Astrocyte (in vitro differentiated cells and primary cell): Measurements from ENCODE around the gene LRRC2. TPM values are rescaled to one million over a fixed set of nuclear protein-coding genes. Genes with fewer than 3 reads are reported as not detected.

Experiments used
- DNase-seq: peaks from one replicate; pipeline ENCODE4 v3.0.0-alpha.2; 2010; ENCODE audit warnings: low read depth
- FAIRE-seq: peaks from 2 replicates; lab custom pipeline; 2011; peaks lifted over from hg19 to GRCh38; lab: Jason Lieb, UNC
- H2AFZ ChIP-seq: 2 replicates; pipeline ENCODE4 v1.6.0; 2012; ENCODE audit warnings: low read depth, low read length, inconsistent platforms
- H3K27ac ChIP-seq: 2 replicates; pipeline ENCODE4 v1.5.1; 2011; ENCODE audit warnings: low read depth, low read length, inconsistent platforms
- H3K27me3 ChIP-seq: 2 replicates; pipeline ENCODE4 v1.6.0; 2011; ENCODE audit warnings: low read length, inconsistent platforms; ENCODE audit not compliant: insufficient read depth
- H3K36me3 ChIP-seq: 2 replicates; pipeline ENCODE4 v1.5.1; 2011; ENCODE audit warnings: low read length, inconsistent platforms; ENCODE audit not compliant: insufficient read depth
- H3K4me1 ChIP-seq: 2 replicates; pipeline ENCODE4 v1.5.1; 2011; ENCODE audit warnings: low read length, inconsistent platforms; ENCODE audit not compliant: insufficient read depth
- H3K4me2 ChIP-seq: 2 replicates; pipeline ENCODE4 v1.6.0; 2012; ENCODE audit warnings: low read length, inconsistent platforms
- H3K4me3 ChIP-seq: 2 replicates; pipeline ENCODE4 v1.5.1; 2011; ENCODE audit warnings: low read depth, mild to moderate bottlenecking, low read length, inconsistent platforms; ENCODE audit not compliant: insufficient read depth
- H3K79me2 ChIP-seq: 2 replicates; pipeline ENCODE4 v1.6.0; 2012; ENCODE audit warnings: mild to moderate bottlenecking, low read length, inconsistent platforms; ENCODE audit not compliant: insufficient read depth
- H3K9ac ChIP-seq: 2 replicates; pipeline ENCODE4 v1.6.0; 2012; ENCODE audit warnings: mild to moderate bottlenecking, low read length, inconsistent platforms
- H3K9me3 ChIP-seq: 2 replicates; pipeline ENCODE4 v1.5.1; 2012; ENCODE audit warnings: low read depth, mild to moderate bottlenecking, low read length, inconsistent platforms; ENCODE audit not compliant: insufficient read depth
- H4K20me1 ChIP-seq: 2 replicates; pipeline ENCODE4 v1.6.0; 2012; ENCODE audit warnings: low read length, inconsistent platforms; ENCODE audit not compliant: insufficient read depth
- H3K27ac Mint-ChIP-seq: one replicate; pipeline ENCODE4 v1.8.0; 2021; ENCODE audit warnings: mild to moderate bottlenecking, mixed read lengths; ENCODE audit not compliant: unreplicated experiment
- H3K27me3 Mint-ChIP-seq: one replicate; pipeline ENCODE4 v1.8.0; 2021; ENCODE audit warnings: low read depth, mixed read lengths; ENCODE audit not compliant: unreplicated experiment
- H3K36me3 Mint-ChIP-seq: one replicate; pipeline ENCODE4 v1.8.0; 2021; ENCODE audit warnings: low read depth, mixed read lengths; ENCODE audit not compliant: unreplicated experiment
- H3K4me1 Mint-ChIP-seq: one replicate; pipeline ENCODE4 v1.8.0; 2021; ENCODE audit warnings: low read depth, mixed read lengths; ENCODE audit not compliant: unreplicated experiment
- H3K4me3 Mint-ChIP-seq: one replicate; pipeline ENCODE4 v1.8.0; 2021; ENCODE audit warnings: mild to moderate bottlenecking, moderate library complexity, mixed read lengths; ENCODE audit not compliant: unreplicated experiment
- H3K9me3 Mint-ChIP-seq: one replicate; pipeline ENCODE4 v1.8.0; 2021; ENCODE audit warnings: mild to moderate bottlenecking, mixed read lengths; ENCODE audit not compliant: unreplicated experiment
- CTCF ChIP-seq: IDR thresholded peaks from 2 replicates; pipeline ENCODE4 v1.5.1; 2011; ENCODE audit warnings: low read depth, mild to moderate bottlenecking, inconsistent platforms, low read length, moderate library complexity; ENCODE audit not compliant: insufficient read depth
- EZH2 ChIP-seq: IDR thresholded peaks from 2 replicates; pipeline ENCODE4 v1.6.1; 2012; ENCODE audit warnings: mild to moderate bottlenecking, low read length, inconsistent platforms; ENCODE audit not compliant: insufficient read depth
- total RNA-seq: library from RNA; stranded (reverse); gene quantifications from 2 replicates; pipeline ENCODE4 v1.2.1, GENCODE V29; 2021

LRRC2 gene
- total RNA-seq, 1 donor from 2014 or later: 0.32 TPM

DNA sequence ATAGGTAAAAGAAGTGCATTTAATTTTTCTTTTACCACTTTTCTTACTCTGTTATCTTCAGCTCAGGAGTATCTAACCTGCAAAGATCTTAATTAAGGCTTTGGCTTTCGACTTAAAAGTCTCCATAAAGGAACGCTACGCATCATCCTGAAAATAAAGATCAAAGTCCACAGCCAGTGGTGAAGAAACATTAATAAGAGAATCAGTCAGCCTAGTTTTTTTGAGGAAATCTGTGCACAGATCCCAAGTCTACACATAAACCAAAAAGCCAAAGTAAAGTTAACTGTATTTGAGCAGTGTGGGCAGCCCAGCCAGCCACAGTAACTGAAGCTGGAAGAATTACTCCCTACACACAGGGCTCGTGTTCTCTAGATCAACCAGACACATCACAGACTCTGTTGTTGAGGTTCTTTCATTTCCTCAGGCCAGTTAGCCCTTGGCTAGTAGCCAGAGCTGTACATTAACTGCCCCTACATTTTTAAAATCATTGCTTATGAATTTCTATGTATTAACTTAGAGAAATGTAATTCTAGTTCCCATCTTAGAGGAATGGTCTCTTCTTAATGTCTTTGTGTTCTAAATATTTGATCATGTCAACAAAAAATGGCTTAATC, 6.9 kb downstream of the LRRC2 start:
- no peaks in the 10 kb centered on the region for H3K36me3 ChIP-seq
- no peaks in the 10 kb centered on the region for H4K20me1 ChIP-seq
- Mint-ChIP-seq H3K36me3 (peaks cover 6% of the 10 kb centered on the region), H3K27ac (peak overlapping the region; percentile 50), H3K4me3 (no peak overlapping the region), H3K4me1 (peaks cover 27% of the 10 kb centered on the region), H3K27me3 (peaks cover 2% of the 10 kb centered on the region), H3K9me3 (peaks cover 11% of the 10 kb centered on the region)
- no peak overlapping the region for H3K4me3 ChIP-seq
- H3K79me2 ChIP-seq: no peaks in the 10 kb centered on the region
- H2AFZ ChIP-seq: no peak overlapping the region
- H3K9ac ChIP-seq: no peak overlapping the region
- no peak overlapping the region for H3K27ac ChIP-seq
- FAIRE-seq (no peak), DNase-seq (no peak)
- no peaks in the 10 kb centered on the region for H3K9me3 ChIP-seq
- TF ChIP-seq EZH2: no peak
- TF ChIP-seq CTCF: no peak
- peaks cover 21% of the 10 kb centered on the region for H3K4me1 ChIP-seq
- H3K4me2 ChIP-seq: peak overlapping the region; percentile 81
- H3K27me3 ChIP-seq: no peaks in the 10 kb centered on the region

GRCh38 chr3:46558184-46559043, 7.7 kb downstream of the LRRC2 start:
- Mint-ChIP-seq H3K4me1 (peaks cover 27% of the 10 kb centered on the region), H3K27ac (no peak overlapping the region)
- no peak for FAIRE-seq

More at GRCh38 chr3:46558184-46559043, 7.7 kb downstream of the LRRC2 start:
- peak overlapping the region; percentile 49 for H3K4me3 ChIP-seq
- H3K9me3 Mint-ChIP-seq: peaks cover 10% of the 10 kb centered on the region
- peak overlapping the region; percentile 79 for H3K27ac ChIP-seq
- H3K4me1 ChIP-seq: peaks cover 21% of the 10 kb centered on the region
- TF ChIP-seq EZH2: no peak
- TF ChIP-seq CTCF: peak; percentile 80
- DNase-seq: peak; percentile 77
- H4K20me1 ChIP-seq: no peaks in the 10 kb centered on the region
- H3K27me3 Mint-ChIP-seq: peaks cover 2% of the 10 kb centered on the region
- H3K36me3 Mint-ChIP-seq: peaks cover 5% of the 10 kb centered on the region
- H3K79me2 ChIP-seq: no peaks in the 10 kb centered on the region
- no peaks in the 10 kb centered on the region for H3K9me3 ChIP-seq
- H3K4me2 ChIP-seq: peak overlapping the region; percentile 81
- peak overlapping the region; percentile 78 for H2AFZ ChIP-seq
- no peaks in the 10 kb centered on the region for H3K36me3 ChIP-seq
- peak overlapping the region; percentile 60 for H3K9ac ChIP-seq
- no peaks in the 10 kb centered on the region for H3K27me3 ChIP-seq
- no peak overlapping the region for H3K4me3 Mint-ChIP-seq
